K562 (cell line): ENCODE measurements around the gene OSBPL7. TPM values are rescaled to one million over a fixed set of nuclear protein-coding genes. Genes with fewer than 3 reads are reported as not detected.
"Not testable (repeated sequence)": the region's sequence is repeated elsewhere in the genome, so short reads cannot be mapped to it uniquely, and the experiment has no call there.

Experiments
- ATAC-seq: fragments of 200-7000 bp; cut with Tn5 transposase; 3 replicates; pipeline ENCODE4 v1.9.1; 2020; ENCODE audit warnings: moderate library complexity
- BruUV-seq: library from RNA; stranded (reverse); fragments of 400-500 nt; replicated peaks from 2 replicates; lab custom pipeline; 2021; lab: Mats Ljungman, UMichigan
- CTCF ChIA-PET: fragments of 300-600 bp; formaldehyde crosslinking; extraction: SDS; loops from one replicate; lab custom pipeline; 2021; ENCODE audit warnings: low intra/inter-chr PET ratio; lab: Yijun Ruan, JAX
- POLR2A ChIA-PET: fragments of 300-600, 350-650 bp; sonication (Branson Sonifier 250); formaldehyde crosslinking; extraction: SDS; loops from one replicate; lab custom pipeline; 2021; ENCODE audit warnings: antibody characterized with exemption, inconsistent platforms; lab: Yijun Ruan, JAX
- DNase-seq, 4 experiments: peaks; one replicate each; pipeline versions ENCODE4 v3.0.0 to v3.0.0-alpha.2; 2011 to 2018; ENCODE audit warnings: low spot score in 3 of 4, mixed read lengths in 3 of 4; ENCODE audit errors: extremely low read depth in 1 of 4
- FAIRE-seq: peaks from 2 replicates; lab custom pipeline; 2011; peaks lifted over from hg19 to GRCh38; lab: Jason Lieb, UNC
- H2AFZ ChIP-seq: 2 replicates; pipeline ENCODE4 v1.6.0; 2011; ENCODE audit warnings: low read depth, low read length, control low read depth, inconsistent platforms
- H3K27ac ChIP-seq: fragments of 200-600 bp; 3 replicates; pipeline ENCODE4 v1.8.0; 2011; ENCODE audit warnings: low read depth, mild to moderate bottlenecking, control low read depth, inconsistent platforms, low read length, moderate library complexity, mixed read lengths; ENCODE audit errors: extremely low read depth
- H3K27me3 ChIP-seq, 2 experiments: fragments of 300-600 bp in 1 of 2; 2 replicates in 1 of 2; 3 replicates in 1 of 2; pipeline versions ENCODE4 v1.6.0 to v1.8.0; 2011; ENCODE audit warnings: inconsistent platforms in 2 of 2, low read length in 2 of 2, mild to moderate bottlenecking in 1 of 2, mixed read lengths in 1 of 2, moderate library complexity in 1 of 2; ENCODE audit not compliant: control insufficient read depth in 2 of 2, insufficient read depth in 2 of 2
- H3K36me3 ChIP-seq: fragments of 300-600 bp; 3 replicates; pipeline ENCODE4 v1.8.0; 2011; ENCODE audit warnings: mild to moderate bottlenecking, low read length, inconsistent platforms; ENCODE audit not compliant: control insufficient read depth, insufficient read depth
- H3K4me1 ChIP-seq, 2 experiments: fragments of 200-600 bp in 1 of 2; replicated peaks in 1 of 2; 2 replicates in 1 of 2; 3 replicates in 1 of 2; pipeline versions ENCODE4 v1.5.1 to v1.8.0; 2011; ENCODE audit warnings: inconsistent platforms in 2 of 2, low read length in 2 of 2, mild to moderate bottlenecking in 1 of 2, mixed read lengths in 1 of 2, moderate library complexity in 1 of 2; ENCODE audit not compliant: control insufficient read depth in 2 of 2, insufficient read depth in 2 of 2
- H3K4me2 ChIP-seq: 2 replicates; pipeline ENCODE4 v1.6.1; 2011; ENCODE audit warnings: low read length, control low read depth, inconsistent platforms, mixed read lengths; ENCODE audit not compliant: insufficient read depth
- H3K4me3 ChIP-seq: fragments of 200-600 bp; sonication (generic), shearing (Covaris generic); 2 replicates; pipeline ENCODE4 v1.5.1; 2016; ENCODE audit warnings: control low read depth, inconsistent platforms
- H3K79me2 ChIP-seq: fragments of 200-600 bp; 3 replicates; pipeline ENCODE4 v1.8.0; 2011; ENCODE audit warnings: low read length, inconsistent platforms; ENCODE audit not compliant: control insufficient read depth, insufficient read depth
- H3K9ac ChIP-seq, 2 experiments: 2 replicates each; pipeline versions ENCODE4 v1.6.0 to v1.6.1; 2011; ENCODE audit warnings: low read depth in 2 of 2, low read length in 2 of 2, control low read depth in 1 of 2, inconsistent platforms in 1 of 2, mild to moderate bottlenecking in 1 of 2, mixed read lengths in 1 of 2; ENCODE audit not compliant: insufficient read depth in 1 of 2
- H3K9me1 ChIP-seq: one replicate; pipeline ENCODE4 v1.6.0; 2011; ENCODE audit warnings: inconsistent platforms, mild to moderate bottlenecking, low read length, moderate library complexity; ENCODE audit not compliant: control insufficient read depth, insufficient read depth
- H3K9me3 ChIP-seq: replicated peaks from 2 replicates; pipeline ENCODE4 v1.5.1; 2011; ENCODE audit warnings: low read depth, low read length, inconsistent platforms; ENCODE audit not compliant: control insufficient read depth, insufficient read depth
- H4K20me1 ChIP-seq: replicated peaks from 2 replicates; pipeline ENCODE4 v1.6.1; 2011; ENCODE audit warnings: low read length, inconsistent platforms, mixed read lengths; ENCODE audit not compliant: control insufficient read depth, insufficient read depth
- CEBPB ChIP-seq: fragments of 450-650 bp; IDR thresholded peaks from 2 replicates; pipeline ENCODE4 v1.6.1; 2016; ENCODE audit warnings: missing genetic modification characterization, missing compliant biosample characterization
- ZNF407 ChIP-seq: fragments of 450-650 bp; IDR thresholded peaks from 2 replicates; pipeline ENCODE4 v1.6.1; 2016; ENCODE audit warnings: low read depth
- WGBS: fragments of 100-300 bp; shearing (Covaris generic); methylation state at CpG from one replicate; pipeline ENCODE4 v1.1.6; 2016; ENCODE audit warnings: low coverage, mixed read lengths; ENCODE audit not compliant: insufficient coverage; ENCODE audit errors: missing lambda C conversion rate; 5-methylcytosine and 5-hydroxymethylcytosine counted together
- in situ Hi-C: fragments of 300-500 bp; cut with MboI; formaldehyde crosslinking; loops from 4 replicates; pipeline ENCODE4 v1.15.0; 2018; ENCODE audit warnings: inconsistent platforms, mixed read lengths
- intact Hi-C: fragments of 100-400 bp; cut with micrococcal nuclease; formaldehyde crosslinking; loops from 2 replicates; pipeline ENCODE4 v1.14.2; 2022
- polyA plus RNA-seq, 8 experiments: library from polyadenylated mRNA; depleted of rRNA in 4 of 8; stranded (reverse) in 5 of 8; unstranded in 3 of 8; fragments of >200 nt; fragmentation: Nextera tagmentation in 2 of 8; fragmentation: Illumina TruSeq in 1 of 8; extraction: Ambion mirVana in 2 of 8; extraction: Trizol in 1 of 8; gene quantifications; 2 replicates each; pipeline versions ENCODE4 v1.2.1 to v1.2.3, GENCODE V29; 2011 to 2014; ENCODE audit warnings: inconsistent platforms in 1 of 8, missing spikeins in 1 of 8
- total RNA-seq, 7 experiments: library from RNA; depleted of rRNA in 6 of 7; stranded (reverse); fragments of >200 nt in 6 of 7; fragmentation: Illumina TruSeq in 2 of 7; extraction: Trizol in 2 of 7; gene quantifications; 2 replicates each; pipeline versions ENCODE4 v1.2.1 to v1.2.3, GENCODE V29; 2011 to 2021; ENCODE audit warnings: low replicate concordance in 1 of 7

OSBPL7 gene
- total and polyA plus RNA-seq, 9 of the 15 experiments (the other 6 are each of a cell fraction or from before 2014, with no cell fraction given): 0.32 to 11.9 (median 5.8) TPM

- H3K9ac ChIP-seq, BruUV-seq, CTCF ChIA-PET, H3K4me1 ChIP-seq, DNase-seq, H2AFZ ChIP-seq, H3K27ac ChIP-seq, ATAC-seq, intact Hi-C loops, H3K9me3 ChIP-seq, POLR2A ChIA-PET, H3K4me2 ChIP-seq, in situ Hi-C loops, H4K20me1 ChIP-seq, H3K36me3 ChIP-seq, H3K79me2 ChIP-seq, FAIRE-seq, H3K4me3 ChIP-seq, H3K9me1 ChIP-seq: not testable (repeated sequence)
- peaks cover 22 to 46% of the 10 kb centered on the region in 2 experiments; a peak in 4 of 5 replicates for H3K27me3 ChIP-seq
- WGBS: 7% methylated on average over 9 of the region's 9 CpGs
- peak; percentile 51; the same call in 1 of the 2 replicates for TF ChIP-seq CEBPB (tag)
Observed at GRCh38 chr17:47773649-47774048, 47.9 kb downstream of the OSBPL7 start.

- Histone ChIP-seq H3K4me1 (no peaks in the 10 kb centered on the region), H3K79me2 (no peaks in the 10 kb centered on the region), H3K27me3 (peaks cover 5 to 15% of the 10 kb centered on the region in 2 experiments; a peak in 3 of 5 replicates), H2AFZ (no peak overlapping the region), H3K9me3 (no peaks in the 10 kb centered on the region), H3K4me3 (no peak overlapping the region), H4K20me1 (no peaks in the 10 kb centered on the region), H3K4me2 (no peak overlapping the region), H3K9ac (no peak overlapping the region), H3K36me3 (no peaks in the 10 kb centered on the region), H3K9me1 (no peaks in the 10 kb centered on the region), H3K27ac (no peak overlapping the region)
- CTCF ChIA-PET: no interaction called here
- POLR2A ChIA-PET: no interaction called here
- no peak for ATAC-seq
- 0% methylated on average over 3 of the region's 3 CpGs for WGBS
- no TSS peak for BruUV-seq
- intact Hi-C loops: no loop called here
- in situ Hi-C loops: no loop called here
- no peak for FAIRE-seq
- no peak for DNase-seq
- TF ChIP-seq ZNF407: no peak
Observed at GRCh38 chr17:47763913-47764582, 57.5 kb downstream of the OSBPL7 start.
